Measurements from ENCODE around the gene CBX1.

DNA sequence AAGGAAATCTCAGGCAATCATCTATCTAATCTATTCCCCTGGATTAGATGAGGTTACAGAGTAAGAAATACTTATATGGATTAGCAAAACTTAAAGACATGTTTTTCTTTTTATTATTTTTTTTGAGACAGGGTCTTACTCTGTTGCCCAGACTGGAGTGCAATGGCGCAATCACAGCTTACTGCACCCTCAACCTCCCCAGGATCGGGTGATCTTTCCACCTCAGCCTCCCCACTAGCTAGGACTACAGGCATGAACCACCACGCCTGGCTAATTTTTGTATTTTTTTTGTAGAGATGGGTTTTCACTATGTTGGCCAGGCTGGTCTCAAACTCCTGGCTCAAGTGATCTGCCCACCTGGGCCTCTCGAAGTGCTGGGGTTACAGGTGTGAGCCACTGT is 56.4 kb downstream of the CBX1 start:
- TF ChIP-seq, protein P1, sequence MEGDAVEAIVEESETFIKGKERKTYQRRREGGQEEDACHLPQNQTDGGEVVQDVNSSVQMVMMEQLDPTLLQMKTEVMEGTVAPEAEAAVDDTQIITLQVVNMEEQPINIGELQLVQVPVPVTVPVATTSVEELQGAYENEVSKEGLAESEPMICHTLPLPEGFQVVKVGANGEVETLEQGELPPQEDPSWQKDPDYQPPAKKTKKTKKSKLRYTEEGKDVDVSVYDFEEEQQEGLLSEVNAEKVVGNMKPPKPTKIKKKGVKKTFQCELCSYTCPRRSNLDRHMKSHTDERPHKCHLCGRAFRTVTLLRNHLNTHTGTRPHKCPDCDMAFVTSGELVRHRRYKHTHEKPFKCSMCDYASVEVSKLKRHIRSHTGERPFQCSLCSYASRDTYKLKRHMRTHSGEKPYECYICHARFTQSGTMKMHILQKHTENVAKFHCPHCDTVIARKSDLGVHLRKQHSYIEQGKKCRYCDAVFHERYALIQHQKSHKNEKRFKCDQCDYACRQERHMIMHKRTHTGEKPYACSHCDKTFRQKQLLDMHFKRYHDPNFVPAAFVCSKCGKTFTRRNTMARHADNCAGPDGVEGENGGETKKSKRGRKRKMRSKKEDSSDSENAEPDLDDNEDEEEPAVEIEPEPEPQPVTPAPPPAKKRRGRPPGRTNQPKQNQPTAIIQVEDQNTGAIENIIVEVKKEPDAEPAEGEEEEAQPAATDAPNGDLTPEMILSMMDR (IDR thresholded peaks at IDR 0.05) = no peak
- TF ChIP-seq POLR2A (IDR thresholded peaks at IDR 0.05) = no peak
- no peak for TF ChIP-seq POLR2AphosphoS5 (IDR thresholded peaks at IDR 0.05; ENCODE audit: insufficient read depth in 1 of 2, low read depth in 1 of 2)

Measured in vagina (tissue), 2 donors.